ENCODE data around the gene SWI5. TPM values are rescaled to one million over a fixed set of nuclear protein-coding genes. Genes with fewer than 3 reads are reported as not detected.
A peak's percentile ranks its signal among the peaks of the same experiment; 100 is the strongest.

Gene SWI5
- total and polyA plus RNA-seq, 9 of the 15 experiments (the other 6 are each of a cell fraction or from before 2014, with no cell fraction given): 62.8 to 133 (median 95.9) TPM

DNA sequence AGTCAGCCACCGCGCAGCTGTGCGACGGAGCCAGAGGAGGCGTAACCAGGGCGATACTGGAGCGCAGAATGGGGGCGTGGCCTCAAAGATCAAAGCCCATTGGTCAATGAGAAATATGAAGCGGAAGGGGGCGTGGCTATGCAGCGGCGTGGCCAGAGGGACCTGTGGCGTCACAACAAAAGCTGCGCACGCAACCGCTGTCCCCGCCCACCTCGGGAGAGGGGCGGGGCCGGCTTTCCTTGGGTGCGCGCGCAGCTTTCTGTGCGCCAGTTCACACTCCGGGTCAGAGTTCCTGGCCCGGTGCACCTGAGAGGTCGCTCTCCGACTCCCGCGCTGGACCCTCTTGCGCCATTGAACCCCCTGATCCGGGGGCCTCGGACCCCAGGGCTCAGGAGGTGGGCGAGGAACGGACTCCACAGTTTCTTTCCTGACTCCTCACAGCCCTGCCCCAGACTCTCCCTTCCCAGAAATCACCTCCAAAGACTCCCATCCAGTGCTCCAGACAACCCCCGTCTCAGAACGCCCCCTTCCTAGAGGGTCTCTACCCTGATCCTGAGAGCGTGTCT, at the start of gene SWI5 (continued):
- TF ChIP-seq, protein P1, sequence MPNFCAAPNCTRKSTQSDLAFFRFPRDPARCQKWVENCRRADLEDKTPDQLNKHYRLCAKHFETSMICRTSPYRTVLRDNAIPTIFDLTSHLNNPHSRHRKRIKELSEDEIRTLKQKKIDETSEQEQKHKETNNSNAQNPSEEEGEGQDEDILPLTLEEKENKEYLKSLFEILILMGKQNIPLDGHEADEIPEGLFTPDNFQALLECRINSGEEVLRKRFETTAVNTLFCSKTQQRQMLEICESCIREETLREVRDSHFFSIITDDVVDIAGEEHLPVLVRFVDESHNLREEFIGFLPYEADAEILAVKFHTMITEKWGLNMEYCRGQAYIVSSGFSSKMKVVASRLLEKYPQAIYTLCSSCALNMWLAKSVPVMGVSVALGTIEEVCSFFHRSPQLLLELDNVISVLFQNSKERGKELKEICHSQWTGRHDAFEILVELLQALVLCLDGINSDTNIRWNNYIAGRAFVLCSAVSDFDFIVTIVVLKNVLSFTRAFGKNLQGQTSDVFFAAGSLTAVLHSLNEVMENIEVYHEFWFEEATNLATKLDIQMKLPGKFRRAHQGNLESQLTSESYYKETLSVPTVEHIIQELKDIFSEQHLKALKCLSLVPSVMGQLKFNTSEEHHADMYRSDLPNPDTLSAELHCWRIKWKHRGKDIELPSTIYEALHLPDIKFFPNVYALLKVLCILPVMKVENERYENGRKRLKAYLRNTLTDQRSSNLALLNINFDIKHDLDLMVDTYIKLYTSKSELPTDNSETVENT (CRISPR knock-in tag; IDR thresholded peaks at IDR 0.05): peak; percentile 93; the same call in 1 of the 2 replicates
- no peak for TF ChIP-seq ARID1B (IDR thresholded peaks at IDR 0.05)
- TF ChIP-seq HNRNPUL1 (IDR thresholded peaks at IDR 0.05; ENCODE audit: low read length): no peak
- TF ChIP-seq, protein P2, sequence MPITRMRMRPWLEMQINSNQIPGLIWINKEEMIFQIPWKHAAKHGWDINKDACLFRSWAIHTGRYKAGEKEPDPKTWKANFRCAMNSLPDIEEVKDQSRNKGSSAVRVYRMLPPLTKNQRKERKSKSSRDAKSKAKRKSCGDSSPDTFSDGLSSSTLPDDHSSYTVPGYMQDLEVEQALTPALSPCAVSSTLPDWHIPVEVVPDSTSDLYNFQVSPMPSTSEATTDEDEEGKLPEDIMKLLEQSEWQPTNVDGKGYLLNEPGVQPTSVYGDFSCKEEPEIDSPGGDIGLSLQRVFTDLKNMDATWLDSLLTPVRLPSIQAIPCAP (CRISPR knock-in tag; IDR thresholded peaks at IDR 0.05; ENCODE audit: borderline replicate concordance): no peak
- TF ChIP-seq GABPB2 (CRISPR knock-in tag; conservative IDR thresholded peaks at IDR 0.05): peak; percentile 80; the same call in 1 of the 2 replicates
- no peak; the same call in 1 of the 2 replicates for TF ChIP-seq TCF7L2 (IDR thresholded peaks at IDR 0.05; ENCODE audit: low read depth, low read length)
- no peak for TF ChIP-seq ZKSCAN8 (CRISPR knock-in tag; IDR thresholded peaks at IDR 0.05)
- TF ChIP-seq FOS (IDR thresholded peaks at IDR 0.05; ENCODE audit: extremely low read depth, insufficient read length): no peak
- TF ChIP-seq ZNF143 (CRISPR knock-in tag; IDR thresholded peaks at IDR 0.05): no peak
- TF ChIP-seq ETS2 (tag; IDR thresholded peaks at IDR 0.05; ENCODE audit: borderline replicate concordance, poor library complexity, severe bottlenecking): no peak
- TF ChIP-seq TCFL5 (CRISPR knock-in tag; conservative IDR thresholded peaks at IDR 0.05): no peak
- no peak for TF ChIP-seq ZNF121 (CRISPR knock-in tag; conservative IDR thresholded peaks at IDR 0.05)
- TF ChIP-seq, protein P3, sequence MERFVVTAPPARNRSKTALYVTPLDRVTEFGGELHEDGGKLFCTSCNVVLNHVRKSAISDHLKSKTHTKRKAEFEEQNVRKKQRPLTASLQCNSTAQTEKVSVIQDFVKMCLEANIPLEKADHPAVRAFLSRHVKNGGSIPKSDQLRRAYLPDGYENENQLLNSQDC (CRISPR knock-in tag; IDR thresholded peaks at IDR 0.05): peak; percentile 87; the same call in 1 of the 2 replicates
- TF ChIP-seq POLR2A (conservative IDR thresholded peaks at IDR 0.05): no peak
- peak; percentile 50 for TF ChIP-seq CHD1 (IDR thresholded peaks at IDR 0.05; ENCODE audit: low read length)
- no peak for TF ChIP-seq MYNN (IDR thresholded peaks at IDR 0.05)
- no peak for TF ChIP-seq MYNN (CRISPR knock-in tag; IDR thresholded peaks at IDR 0.05)
- peak; percentile 96 for TF ChIP-seq MXI1 (IDR thresholded peaks at IDR 0.05; ENCODE audit: low read depth, low read length)
- TF ChIP-seq RBFOX2 (IDR thresholded peaks at IDR 0.05; ENCODE audit: low read depth, low read length): no peak
- no peak for TF ChIP-seq RNF2 (IDR thresholded peaks at IDR 0.05)
- TF ChIP-seq, protein P4, sequence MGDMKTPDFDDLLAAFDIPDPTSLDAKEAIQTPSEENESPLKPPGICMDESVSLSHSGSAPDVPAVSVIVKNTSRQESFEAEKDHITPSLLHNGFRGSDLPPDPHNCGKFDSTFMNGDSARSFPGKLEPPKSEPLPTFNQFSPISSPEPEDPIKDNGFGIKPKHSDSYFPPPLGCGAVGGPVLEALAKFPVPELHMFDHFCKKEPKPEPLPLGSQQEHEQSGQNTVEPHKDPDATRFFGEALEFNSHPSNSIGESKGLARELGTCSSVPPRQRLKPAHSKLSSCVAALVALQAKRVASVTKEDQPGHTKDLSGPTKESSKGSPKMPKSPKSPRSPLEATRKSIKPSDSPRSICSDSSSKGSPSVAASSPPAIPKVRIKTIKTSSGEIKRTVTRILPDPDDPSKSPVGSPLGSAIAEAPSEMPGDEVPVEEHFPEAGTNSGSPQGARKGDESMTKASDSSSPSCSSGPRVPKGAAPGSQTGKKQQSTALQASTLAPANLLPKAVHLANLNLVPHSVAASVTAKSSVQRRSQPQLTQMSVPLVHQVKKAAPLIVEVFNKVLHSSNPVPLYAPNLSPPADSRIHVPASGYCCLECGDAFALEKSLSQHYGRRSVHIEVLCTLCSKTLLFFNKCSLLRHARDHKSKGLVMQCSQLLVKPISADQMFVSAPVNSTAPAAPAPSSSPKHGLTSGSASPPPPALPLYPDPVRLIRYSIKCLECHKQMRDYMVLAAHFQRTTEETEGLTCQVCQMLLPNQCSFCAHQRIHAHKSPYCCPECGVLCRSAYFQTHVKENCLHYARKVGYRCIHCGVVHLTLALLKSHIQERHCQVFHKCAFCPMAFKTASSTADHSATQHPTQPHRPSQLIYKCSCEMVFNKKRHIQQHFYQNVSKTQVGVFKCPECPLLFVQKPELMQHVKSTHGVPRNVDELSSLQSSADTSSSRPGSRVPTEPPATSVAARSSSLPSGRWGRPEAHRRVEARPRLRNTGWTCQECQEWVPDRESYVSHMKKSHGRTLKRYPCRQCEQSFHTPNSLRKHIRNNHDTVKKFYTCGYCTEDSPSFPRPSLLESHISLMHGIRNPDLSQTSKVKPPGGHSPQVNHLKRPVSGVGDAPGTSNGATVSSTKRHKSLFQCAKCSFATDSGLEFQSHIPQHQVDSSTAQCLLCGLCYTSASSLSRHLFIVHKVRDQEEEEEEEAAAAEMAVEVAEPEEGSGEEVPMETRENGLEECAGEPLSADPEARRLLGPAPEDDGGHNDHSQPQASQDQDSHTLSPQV (IDR thresholded peaks at IDR 0.05): no peak
- TF ChIP-seq TBP (optimal IDR thresholded peaks at IDR 0.05; ENCODE audit: low read depth, low read length): peak; percentile 70
- TF ChIP-seq POLR2B (IDR thresholded peaks at IDR 0.05; ENCODE audit: low read depth, partially characterized antibody): no peak
